Esophagus squamous epithelium (tissue), 4 donors: ENCODE results near the gene CCDC170.

ENCODE experiments used
- POLR2A ChIP-seq, 4 donors: fragments of 450-650 bp; IDR thresholded peaks; one replicate each; pipeline ENCODE4 v1.6.1; 2017; ENCODE audit warnings: antibody characterized with exemption in 4 of 4, mild to moderate bottlenecking in 4 of 4, moderate library complexity in 3 of 4
- TF ChIP-seq, protein P1 (sequence below), 6 experiments: fragments of 450-650 bp in 4 of 6; fragments of 200-600 bp in 2 of 6; sonication (generic) in 2 of 6; IDR thresholded peaks; one replicate each; pipeline ENCODE4 v1.5.1; 2016 to 2019; ENCODE audit warnings: antibody characterized with exemption in 6 of 6, mild to moderate bottlenecking in 4 of 6, moderate library complexity in 4 of 6

GRCh38 chr6:151497905-151498304 lies 4.1 kb downstream of the CCDC170 start:
- TF ChIP-seq, protein P1, sequence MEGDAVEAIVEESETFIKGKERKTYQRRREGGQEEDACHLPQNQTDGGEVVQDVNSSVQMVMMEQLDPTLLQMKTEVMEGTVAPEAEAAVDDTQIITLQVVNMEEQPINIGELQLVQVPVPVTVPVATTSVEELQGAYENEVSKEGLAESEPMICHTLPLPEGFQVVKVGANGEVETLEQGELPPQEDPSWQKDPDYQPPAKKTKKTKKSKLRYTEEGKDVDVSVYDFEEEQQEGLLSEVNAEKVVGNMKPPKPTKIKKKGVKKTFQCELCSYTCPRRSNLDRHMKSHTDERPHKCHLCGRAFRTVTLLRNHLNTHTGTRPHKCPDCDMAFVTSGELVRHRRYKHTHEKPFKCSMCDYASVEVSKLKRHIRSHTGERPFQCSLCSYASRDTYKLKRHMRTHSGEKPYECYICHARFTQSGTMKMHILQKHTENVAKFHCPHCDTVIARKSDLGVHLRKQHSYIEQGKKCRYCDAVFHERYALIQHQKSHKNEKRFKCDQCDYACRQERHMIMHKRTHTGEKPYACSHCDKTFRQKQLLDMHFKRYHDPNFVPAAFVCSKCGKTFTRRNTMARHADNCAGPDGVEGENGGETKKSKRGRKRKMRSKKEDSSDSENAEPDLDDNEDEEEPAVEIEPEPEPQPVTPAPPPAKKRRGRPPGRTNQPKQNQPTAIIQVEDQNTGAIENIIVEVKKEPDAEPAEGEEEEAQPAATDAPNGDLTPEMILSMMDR (IDR thresholded peaks at IDR 0.05), result no peak
- TF ChIP-seq POLR2A (IDR thresholded peaks at IDR 0.05), result no peak
